ENCODE results near the gene DNAH11.

DNA sequence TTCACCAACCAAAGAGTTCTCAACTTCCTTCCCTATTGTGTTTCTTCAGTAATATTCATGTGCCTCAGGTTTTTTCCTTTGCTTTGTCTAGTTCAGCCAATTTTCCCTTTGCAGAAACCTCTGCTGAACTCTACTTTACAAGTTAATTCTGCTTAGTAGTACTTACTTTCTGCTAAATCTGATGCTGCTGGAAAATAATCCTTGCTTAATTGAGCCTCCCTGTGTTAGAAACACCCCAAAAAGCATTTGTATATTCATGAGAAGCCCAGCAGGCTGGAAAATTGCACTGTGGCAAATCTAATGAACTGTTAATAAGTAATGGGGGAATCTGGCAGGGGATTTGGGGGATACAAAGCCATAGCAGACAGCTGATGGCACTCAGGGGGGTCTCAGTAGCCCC is 324.4 kb downstream of the DNAH11 start:
- TF ChIP-seq, protein P1, sequence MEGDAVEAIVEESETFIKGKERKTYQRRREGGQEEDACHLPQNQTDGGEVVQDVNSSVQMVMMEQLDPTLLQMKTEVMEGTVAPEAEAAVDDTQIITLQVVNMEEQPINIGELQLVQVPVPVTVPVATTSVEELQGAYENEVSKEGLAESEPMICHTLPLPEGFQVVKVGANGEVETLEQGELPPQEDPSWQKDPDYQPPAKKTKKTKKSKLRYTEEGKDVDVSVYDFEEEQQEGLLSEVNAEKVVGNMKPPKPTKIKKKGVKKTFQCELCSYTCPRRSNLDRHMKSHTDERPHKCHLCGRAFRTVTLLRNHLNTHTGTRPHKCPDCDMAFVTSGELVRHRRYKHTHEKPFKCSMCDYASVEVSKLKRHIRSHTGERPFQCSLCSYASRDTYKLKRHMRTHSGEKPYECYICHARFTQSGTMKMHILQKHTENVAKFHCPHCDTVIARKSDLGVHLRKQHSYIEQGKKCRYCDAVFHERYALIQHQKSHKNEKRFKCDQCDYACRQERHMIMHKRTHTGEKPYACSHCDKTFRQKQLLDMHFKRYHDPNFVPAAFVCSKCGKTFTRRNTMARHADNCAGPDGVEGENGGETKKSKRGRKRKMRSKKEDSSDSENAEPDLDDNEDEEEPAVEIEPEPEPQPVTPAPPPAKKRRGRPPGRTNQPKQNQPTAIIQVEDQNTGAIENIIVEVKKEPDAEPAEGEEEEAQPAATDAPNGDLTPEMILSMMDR (conservative IDR thresholded peaks at IDR 0.05; ENCODE audit: low read depth, low read length) = no peak
- no peak for TF ChIP-seq EZH2 (IDR thresholded peaks at IDR 0.05; ENCODE audit: low read length, unreplicated experiment)

Data from PC-3 (cell line).